DOHH2 (cell line): ENCODE measurements around the gene C2CD4D.

Experiments used
- CTCF ChIP-seq: fragments of 200-600 bp; sonication (generic); IDR thresholded peaks from one replicate; pipeline ENCODE4 v1.5.1; 2014; ENCODE audit warnings: antibody characterized with exemption, mild to moderate bottlenecking, low read depth, low read length; ENCODE audit not compliant: poor library complexity, severe bottlenecking
- EZH2phosphoT487 ChIP-seq: fragments of 200-600 bp; sonication (generic); IDR thresholded peaks from 2 replicates; pipeline ENCODE4 v1.6.1; 2017; ENCODE audit warnings: borderline replicate concordance, mild to moderate bottlenecking, antibody characterized with exemption, low read length, moderate library complexity, mixed read lengths

GRCh38 chr1:151839457-151840403, at the start of gene C2CD4D:
- no peak for TF ChIP-seq CTCF
- TF ChIP-seq EZH2phosphoT487: no peak
